ENCODE results near the gene ATP8B1.

DNA sequence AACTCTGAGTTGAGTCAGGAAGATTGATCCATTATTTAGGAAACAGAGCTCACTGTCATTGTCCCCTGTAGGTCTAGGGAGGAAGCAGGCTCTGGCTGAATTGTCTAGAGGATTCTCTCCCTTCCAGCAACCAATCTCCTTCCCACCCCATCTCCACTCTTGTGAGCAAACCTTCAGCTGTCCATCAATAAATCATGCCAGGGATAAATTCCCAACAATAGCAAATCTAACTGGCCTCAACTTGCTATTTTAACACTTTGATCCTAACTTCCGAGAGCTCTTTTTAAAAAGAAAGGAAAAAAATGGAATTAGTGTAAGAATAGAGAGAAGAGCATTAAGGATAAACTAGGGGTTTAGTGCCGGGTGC lies 53.5 kb downstream of the ATP8B1 start:
- TF ChIP-seq, protein P1, sequence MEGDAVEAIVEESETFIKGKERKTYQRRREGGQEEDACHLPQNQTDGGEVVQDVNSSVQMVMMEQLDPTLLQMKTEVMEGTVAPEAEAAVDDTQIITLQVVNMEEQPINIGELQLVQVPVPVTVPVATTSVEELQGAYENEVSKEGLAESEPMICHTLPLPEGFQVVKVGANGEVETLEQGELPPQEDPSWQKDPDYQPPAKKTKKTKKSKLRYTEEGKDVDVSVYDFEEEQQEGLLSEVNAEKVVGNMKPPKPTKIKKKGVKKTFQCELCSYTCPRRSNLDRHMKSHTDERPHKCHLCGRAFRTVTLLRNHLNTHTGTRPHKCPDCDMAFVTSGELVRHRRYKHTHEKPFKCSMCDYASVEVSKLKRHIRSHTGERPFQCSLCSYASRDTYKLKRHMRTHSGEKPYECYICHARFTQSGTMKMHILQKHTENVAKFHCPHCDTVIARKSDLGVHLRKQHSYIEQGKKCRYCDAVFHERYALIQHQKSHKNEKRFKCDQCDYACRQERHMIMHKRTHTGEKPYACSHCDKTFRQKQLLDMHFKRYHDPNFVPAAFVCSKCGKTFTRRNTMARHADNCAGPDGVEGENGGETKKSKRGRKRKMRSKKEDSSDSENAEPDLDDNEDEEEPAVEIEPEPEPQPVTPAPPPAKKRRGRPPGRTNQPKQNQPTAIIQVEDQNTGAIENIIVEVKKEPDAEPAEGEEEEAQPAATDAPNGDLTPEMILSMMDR (conservative IDR thresholded peaks at IDR 0.05 in 1 of 2, IDR thresholded peaks at IDR 0.05 in 1 of 2; ENCODE audit: low read depth in 1 of 2, low read length in 2 of 2) = no peak
- no peak for TF ChIP-seq EZH2 (IDR thresholded peaks at IDR 0.05; ENCODE audit: low read length, missing control alignments)

Measured in fibroblast of lung (primary cell).